ENCODE results near the gene GPR161.
A peak's percentile ranks its signal among the peaks of the same experiment; 100 is the strongest.
"Not testable (repeated sequence)": the region's sequence is repeated elsewhere in the genome, so short reads cannot be mapped to it uniquely, and the experiment has no call there.

Gene GPR161, protein sequence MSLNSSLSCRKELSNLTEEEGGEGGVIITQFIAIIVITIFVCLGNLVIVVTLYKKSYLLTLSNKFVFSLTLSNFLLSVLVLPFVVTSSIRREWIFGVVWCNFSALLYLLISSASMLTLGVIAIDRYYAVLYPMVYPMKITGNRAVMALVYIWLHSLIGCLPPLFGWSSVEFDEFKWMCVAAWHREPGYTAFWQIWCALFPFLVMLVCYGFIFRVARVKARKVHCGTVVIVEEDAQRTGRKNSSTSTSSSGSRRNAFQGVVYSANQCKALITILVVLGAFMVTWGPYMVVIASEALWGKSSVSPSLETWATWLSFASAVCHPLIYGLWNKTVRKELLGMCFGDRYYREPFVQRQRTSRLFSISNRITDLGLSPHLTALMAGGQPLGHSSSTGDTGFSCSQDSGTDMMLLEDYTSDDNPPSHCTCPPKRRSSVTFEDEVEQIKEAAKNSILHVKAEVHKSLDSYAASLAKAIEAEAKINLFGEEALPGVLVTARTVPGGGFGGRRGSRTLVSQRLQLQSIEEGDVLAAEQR

DNA sequence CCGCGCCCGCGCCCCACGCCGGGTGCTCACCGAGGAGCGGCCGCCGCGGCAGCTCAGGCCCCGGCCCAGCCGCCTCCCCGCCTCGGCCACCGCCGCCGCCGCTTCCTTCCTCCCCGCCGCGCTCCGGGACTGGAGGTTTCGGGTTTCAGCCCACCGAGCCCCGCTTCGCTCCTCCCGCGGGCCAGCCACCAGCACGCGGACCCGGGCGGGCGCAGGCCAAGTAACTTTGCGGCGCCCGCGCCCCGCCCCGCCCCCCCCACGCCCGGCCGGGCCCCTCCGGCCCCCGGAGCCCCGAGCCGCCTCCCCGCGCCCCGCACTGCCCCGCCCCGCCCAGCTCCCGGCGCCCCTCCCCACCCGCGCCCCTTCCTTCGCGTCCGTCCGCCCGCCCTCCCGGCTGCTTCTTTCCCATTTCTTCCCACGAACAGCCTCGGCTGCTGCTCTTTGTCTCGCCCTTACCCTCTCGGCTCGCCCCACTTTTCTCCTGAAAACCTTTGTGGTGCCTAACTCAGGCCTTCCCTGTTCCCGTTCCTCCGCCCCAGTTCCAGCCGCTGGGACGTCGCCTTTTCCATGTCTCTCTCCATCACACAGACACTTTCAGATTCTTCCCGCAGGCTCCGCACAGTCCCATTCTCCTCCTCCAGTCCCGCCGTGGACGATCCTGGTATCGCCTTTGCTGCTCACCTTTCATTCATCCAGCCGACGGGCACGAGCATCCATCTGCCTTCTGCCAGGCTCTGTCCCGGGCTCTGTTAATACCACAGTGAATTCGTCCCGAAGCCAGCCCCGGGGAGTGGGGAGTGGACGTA is at the start of gene GPR161:
Gene GPR161 (minus strand): TSS at position 222 of the 806 bp plus-strand sequence. CDS start 32,080 bp downstream, outside the sequence.
- no peak for FAIRE-seq

DNA sequence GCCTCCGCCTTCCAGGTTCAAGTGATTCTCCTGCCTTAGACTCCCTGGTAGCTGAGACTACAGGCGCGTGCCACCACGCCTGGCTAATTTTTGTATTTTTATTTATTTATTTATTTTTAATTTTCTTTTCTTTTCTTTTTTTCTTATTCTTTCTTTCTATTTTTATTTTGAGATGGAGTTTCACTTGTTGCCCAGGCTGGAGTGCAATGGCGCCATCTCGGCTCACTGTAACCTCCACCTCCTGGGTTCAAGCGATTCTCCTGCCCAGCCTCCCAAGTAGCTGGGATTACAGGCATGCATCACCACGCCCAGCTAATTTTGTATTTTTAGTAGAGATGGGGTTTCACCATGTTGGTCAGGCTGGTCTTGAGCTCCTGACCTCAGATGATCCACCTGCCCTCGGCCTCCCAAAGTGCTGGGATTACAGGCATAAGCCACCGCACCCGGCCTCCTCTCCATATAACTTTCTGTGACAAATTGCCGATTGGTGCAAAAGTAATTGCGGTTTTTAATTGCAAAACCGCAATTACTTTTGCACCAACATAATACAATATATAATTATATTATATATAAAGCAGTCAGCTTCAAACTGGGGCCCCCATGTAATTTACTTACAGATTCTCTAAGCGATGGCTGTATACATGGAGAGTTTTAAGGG is 44.5 kb upstream of the GPR161 start:
- not testable (repeated sequence) for FAIRE-seq

DNA sequence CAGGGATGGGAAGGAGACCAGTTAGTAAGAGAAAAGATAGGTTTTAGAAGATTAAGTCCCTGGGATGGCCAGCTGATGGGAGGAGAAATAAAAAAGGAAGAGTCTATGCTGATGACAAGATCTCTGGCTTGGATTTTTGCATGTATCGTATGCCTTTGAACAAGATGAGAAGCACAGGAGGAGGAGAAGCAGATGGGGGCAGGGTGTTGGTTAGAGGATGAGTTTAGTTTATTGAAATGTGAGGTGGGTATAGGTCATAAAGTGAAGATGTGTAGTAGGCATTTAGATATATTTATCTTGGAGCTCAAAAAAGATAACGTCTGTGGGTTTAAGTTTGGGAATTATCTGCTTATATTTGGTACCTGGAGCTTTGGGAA is 43.4 kb upstream of the GPR161 start:
- FAIRE-seq: no peak

DNA sequence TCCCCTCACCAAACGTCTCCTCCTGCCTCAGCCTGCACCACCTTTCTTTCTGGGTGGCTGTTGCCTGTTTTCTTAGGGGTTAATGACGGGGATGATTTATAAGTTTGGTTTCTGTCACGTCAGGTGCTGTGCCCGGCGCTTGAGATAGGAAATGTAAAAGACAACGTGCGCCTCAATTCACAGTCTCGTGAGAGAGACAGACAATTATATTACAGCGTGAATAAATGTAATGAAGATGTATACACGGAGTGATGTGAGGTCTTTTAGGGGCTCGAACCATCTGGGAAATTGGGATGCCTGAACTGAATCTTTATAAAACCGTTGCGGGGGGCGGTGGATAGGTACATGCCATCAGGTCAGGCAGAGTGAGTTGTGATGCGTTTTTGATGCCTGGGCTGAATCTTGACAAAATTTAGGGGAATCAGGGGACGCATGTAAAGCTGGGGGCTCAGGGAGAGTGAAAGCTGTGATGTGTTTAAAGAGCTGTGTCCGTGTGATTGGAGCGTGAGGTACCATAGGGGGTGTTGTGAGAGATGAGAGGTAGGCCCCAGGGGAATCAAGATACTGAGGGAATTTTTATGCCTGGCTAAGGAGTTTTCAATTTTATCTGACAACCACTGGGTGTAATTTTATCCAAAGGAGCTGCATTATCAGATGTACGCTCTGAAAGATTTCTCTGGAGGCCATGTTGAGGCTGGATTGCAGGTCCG is 42.9 kb upstream of the GPR161 start:
- FAIRE-seq: no peak

DNA sequence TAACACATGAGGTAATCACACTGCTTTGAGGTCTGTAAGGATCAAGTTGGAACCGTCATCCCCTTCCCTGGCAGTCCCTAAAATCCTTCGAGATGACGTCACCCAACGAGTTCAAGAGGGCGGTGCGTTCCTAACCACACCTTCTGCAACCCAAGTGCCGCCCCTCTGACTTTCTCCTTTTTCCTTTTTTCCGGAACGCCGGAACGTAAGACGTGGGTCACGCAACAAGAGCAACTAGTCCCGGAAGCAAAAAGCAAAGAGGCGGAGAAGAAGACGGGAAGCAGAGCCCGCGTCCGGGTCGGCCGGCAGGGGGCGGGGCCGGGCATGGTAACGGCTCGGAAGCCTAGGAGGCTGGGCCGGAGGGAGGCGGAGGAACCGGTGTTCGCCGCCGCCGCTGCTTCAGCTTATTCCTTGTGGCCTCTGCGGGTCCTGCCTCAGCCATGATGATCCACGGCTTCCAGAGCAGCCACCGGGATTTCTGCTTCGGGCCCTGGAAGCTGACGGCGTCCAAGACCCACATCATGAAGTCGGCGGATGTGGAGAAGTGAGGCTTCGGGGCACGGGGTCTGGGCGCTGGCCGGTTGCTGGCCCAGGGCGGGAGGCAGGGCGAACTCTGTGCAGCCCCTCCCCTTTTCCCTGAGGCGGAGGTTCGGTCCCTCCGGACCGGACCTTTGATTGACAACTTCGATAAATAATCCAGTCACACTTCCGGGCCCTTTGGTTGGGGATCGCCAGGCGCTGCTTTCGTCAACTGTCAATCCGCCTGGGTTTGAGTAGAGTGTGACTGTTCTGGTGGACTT is 42.1 kb upstream of the GPR161 start, which contains the start of gene TIPRL:
Gene TIPRL (plus strand): TSS at position 325 of the 800 bp plus-strand sequence. CDS start 116 bp downstream, at position 441.
- FAIRE-seq: peak; percentile 98

DNA sequence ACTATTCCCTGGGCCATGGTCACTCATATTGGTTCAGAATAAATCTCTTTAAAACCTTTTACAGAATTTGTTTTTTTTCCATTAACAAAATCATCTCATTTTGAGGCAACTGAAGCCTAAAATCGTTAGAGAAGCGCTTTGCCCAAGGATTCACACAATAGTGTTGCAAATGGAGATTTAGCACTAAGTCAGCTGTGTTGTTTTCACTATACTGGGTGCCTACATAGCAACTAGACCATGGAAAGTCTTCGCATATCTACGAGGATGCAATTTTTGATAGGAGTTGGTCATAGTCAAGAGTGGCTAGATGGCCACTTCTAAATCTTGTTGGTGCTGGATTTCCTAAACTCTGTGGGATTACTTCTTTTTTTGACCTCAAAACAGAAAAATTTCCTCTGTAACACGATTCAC is 41.5 kb upstream of the GPR161 start:
- no peak for FAIRE-seq

DNA sequence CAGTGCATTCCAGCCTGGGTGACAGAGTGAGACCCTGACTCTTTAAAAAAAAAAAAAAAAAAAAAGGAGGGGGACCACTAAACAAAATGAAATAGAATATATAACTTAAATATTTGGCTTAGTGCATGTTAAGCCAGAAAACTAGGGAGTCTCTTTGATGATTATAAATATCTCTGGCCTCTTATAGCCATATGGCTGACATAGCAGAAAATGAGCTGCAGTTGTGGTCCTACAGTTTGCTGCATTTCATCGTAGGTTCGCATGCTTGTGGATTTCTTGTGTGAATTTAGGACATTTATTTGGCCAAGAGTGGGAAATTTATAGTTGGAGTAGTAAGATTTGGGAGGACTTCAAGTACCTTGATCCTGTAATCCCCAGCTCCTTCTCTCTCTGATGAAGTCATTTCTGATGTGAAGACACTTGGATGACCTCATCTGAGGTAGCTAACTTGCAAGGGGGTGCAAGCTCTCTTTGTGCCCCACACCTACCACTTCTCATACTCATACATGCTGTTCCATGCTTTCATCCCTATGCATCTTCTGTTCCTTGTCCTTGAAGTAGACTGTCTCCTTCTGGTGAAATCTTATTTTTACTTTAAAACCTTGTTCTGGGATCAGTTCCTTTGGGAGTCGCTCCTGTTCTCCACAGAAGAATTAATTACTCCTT is 35.7 kb upstream of the GPR161 start:
- no peak for FAIRE-seq

DNA sequence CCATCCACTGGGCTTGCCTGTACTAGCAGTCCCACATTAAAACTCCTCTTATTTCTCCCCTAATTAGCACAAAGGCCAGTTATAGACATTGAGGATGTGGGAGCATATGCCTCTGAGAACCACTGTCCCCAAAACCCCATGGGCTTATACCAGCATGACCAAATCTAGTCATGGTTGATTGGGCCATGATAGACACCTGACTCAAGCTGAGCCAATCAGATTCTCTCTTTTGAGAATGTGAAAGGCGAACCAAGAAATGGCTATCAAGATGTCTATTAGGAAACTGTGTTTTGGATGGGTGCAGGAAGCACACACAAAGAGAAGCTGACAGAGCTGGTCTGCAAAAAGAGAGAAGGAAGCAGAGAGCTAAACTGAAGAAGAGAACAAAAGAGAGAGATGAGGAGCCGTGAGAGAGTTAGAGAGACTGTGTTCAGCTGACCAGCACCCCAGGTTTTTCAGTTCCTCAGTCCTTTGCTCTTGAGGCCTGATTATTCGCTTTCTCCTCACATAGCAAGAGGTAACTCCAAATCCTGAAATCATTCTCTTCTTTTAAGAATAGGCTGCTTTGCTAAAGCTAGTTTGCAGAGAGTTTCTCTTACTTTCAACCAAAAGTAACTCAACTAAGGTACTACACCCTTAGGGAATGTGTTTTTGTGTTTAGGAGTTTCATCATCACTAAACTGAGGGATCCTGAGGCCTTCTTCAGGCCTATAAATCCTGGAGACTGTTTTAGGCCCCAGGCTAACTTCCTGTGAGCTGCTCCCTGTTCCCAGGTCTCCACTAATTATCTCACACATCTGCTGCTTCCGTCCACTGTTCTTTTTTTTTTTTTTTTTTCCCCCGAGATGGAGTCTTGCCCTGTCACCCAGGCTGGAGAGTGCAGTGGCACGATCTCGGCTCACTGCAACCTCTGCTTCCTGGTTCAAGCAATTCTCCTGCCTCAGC is 34.1 kb upstream of the GPR161 start:
- FAIRE-seq: no peak

DNA sequence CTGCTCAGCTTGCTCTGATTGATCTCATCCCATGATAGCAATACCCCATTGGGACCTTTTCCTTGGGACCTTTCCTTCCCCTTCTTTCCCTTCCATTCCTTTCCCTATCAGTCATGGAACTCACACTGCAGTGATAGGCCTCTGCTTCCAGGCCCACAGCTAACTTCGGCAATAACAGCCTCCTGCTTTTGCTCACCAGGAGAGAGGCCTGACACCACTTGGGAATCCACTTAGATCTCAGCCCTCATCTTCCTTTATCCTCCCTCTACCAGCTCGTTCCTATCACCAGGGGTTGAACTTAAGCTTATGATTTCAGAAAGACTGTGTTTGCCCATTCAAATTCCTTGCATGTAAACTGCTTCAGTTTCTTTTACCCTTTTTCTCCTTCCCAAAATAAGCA is 31.1 kb upstream of the GPR161 start:
- FAIRE-seq: no peak

DNA sequence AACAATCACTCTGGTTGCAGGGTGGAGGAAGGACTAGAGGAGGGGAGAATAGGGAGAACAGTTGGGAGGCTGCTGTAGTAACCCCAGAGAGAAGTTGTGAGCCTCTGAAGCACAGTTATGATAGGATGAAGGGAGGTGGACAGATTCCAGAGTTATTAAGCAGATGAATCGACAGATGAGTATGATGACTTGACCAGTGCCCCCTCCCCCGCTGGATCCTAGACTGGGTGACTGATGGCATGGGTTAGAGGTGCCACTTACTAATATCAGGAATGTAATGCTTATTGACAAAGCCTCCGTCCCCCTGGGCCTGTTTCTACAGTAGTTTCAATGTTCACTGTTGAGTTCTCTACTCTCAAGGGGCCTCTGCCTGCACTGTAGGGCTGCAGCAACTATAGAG is 28.0 kb upstream of the GPR161 start:
- no peak for FAIRE-seq

DNA sequence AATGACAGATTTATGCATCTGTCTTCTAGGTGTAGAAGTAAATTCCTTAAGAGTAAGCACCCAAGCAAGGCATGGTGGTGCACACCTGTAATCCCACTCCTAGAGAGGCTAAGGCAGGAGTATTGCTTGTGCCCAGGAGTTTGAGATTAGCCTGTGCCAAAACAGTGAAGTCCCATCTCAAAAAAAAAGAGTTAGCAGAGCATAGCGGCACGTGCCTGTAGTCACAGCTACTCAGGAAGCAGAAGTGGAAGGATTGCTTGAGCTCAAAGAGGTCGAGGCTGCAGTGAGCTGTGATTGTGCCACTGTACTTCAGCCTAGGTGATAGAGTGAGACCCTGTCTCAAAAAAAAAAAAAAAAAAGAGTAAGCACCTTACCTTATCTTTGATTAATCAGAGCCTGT is 26.9 kb upstream of the GPR161 start:
- FAIRE-seq: no peak

DNA sequence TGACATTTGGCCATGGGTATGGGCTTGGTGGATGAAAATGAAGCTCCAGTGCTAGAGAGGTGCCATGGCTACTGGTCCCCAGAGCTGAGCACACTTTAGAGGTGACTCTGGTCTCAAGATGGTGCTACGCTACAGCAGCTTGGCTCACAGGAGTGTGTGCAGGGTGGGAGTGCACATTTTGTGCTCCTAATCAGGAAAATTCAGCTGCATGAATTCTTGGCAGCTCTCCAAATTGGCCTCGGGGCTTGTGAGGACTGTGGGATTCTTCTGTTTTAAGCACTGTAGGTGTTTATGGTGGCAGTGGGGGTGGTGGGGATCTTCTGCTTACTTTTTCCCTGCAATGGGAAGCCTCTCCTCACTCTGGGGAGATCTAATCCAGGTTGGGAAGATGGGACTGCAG is 24.7 kb upstream of the GPR161 start:
- FAIRE-seq: no peak

DNA sequence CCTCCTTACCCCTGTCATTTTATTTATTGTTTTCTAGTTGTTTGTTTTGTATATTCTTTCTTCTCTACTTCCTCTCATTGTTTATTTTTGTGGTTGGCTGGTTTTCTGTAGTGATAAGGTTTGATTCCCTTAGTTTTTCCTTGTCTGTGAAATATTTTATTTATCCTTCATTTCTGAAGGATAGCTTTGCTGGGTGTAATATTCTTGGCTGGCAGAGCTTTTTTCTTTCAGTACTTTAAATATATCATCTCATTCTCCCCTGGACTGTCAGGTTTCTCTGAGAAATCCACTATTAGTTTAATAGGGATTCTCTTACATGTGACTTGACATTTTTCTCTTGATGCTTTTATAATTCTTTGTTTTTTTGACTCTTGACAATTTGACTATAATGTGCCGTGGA is 23.2 kb upstream of the GPR161 start:
- no peak for FAIRE-seq

DNA sequence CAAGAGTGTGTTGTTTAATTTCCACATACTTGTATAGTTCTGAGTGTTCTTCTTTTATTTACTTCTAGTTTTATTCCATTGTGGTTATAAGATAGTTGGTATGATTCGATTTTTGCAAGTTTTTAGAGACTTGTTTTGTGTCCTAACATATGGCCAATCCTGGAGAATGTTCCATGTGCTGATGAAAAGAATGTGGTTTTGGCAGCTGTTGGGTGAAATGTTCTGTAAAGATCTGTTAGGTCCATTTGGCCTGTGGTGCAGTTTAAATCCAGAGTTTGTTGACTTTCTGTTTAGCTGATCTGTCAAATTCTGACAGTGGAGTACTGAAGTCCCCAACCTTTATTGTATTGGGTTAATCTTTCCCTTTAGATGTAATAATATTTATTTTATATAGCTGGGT is 22.5 kb upstream of the GPR161 start:
- no peak for FAIRE-seq

DNA sequence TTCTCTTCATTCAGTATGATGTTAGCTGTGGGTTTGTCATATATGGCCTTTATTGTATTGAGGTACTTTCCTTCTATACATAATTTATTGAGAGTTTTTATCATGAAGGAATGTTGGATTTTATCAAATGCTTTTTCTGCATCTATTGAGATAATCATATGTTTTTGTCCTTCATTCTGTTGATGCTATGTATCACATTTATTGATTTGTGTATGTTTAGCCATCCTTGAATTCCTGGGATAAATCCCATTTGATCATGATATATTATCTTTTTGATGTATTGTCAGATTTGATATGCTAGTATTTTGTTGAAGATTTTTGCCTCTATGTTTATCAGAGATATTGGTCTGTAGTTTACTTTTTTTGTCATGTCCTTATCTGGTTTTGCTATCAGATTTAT is 20.9 kb upstream of the GPR161 start:
- FAIRE-seq: no peak

DNA sequence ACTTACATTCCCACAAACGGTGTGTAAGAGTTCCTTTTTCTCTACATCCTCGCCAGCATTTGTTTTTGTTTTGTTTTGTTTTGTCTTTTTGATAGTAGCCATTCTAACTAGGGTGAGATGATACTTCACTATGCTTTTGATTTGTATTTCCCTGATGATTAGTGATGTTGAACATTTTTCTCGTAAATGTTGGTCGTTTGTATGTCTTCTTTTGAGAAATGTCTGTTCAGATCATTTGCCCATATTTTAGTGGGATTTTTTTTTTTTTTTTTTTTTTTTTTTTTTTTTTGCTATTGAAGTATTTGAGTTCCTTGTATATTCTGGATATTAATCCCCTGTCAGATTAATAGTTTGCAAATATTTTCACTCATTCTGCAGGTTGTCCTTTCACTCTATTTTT is 19.2 kb upstream of the GPR161 start:
- FAIRE-seq: no peak

DNA sequence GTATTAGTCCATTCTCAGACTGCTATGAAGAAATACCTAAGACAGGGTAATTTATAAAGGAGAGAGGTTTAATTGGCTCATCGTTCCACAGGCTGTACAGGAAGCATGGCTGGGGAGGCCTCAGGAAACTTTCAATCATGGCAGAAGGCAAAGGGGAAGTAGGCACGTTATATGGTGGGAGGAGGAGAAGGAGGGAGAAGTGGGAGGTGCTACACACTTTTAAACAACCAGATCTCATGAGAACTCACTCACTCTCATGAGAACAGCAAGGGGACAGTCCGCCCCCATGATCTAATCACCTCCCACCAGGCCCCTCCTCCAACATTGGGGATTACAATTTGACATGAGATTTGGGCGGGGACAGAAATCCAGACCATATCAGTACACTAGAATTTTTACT is 18.0 kb upstream of the GPR161 start:
- FAIRE-seq: not testable (repeated sequence)

DNA sequence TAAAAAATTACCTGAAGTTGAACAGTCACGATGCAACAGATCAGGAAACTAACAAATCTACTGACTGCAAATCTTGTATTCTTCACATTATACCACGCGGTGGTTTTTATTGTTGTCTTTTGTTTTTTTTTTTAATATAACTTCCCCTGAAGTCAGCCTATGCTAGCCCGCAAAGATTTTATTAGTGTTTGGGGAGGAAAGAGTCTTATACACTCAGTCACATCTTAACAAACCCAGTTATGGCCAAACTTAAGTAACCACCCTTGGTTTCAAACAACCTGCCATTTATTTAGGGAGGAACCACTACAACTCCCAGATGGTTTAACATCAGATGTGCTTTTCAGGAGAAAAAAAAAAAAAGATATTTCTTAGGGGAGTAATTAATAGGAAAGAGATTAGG is 15.2 kb upstream of the GPR161 start:
- FAIRE-seq: no peak

DNA sequence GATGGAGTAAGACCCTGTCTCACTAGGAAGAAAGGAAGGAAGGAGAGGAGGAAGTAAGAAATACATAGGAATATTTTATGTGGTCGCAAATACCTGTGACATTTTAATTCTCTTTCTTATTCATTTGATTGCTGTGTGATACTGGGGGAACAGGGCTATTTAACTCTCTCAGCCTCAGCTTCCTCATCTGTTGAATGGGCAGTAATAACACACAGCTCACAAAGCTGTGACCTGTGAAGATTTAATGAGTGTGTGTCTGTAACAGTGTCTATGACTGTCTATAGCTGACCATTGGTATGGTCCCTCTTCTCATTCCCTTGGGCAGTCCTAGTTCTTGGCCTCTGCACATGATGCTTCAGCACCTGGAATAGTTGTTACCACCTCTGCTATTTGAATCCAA is 13.6 kb upstream of the GPR161 start:
- FAIRE-seq: no peak

DNA sequence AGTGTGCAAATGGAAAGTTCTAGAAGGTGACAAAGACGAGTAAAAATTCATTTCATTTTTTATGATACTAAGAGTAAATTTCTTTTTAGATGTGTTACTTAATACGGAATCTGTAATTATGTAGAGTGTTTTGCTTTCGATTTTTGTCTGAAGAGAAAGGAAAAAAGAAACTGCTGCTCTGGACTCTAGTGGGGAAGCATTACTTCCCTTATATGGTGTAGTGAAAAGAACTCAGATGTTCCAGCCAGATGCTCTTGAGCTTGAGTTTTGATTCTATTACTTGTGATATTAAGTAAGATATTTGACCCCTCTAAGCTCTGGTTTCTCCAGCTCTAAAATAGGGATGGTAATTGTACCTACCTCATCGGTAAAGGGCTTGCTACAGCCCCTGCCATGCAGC is 12.2 kb upstream of the GPR161 start:
- no peak for FAIRE-seq

All from endometrium (tissue), 2 donors.